Measurements from ENCODE around the gene FBXL20.

Gene FBXL20

DNA sequence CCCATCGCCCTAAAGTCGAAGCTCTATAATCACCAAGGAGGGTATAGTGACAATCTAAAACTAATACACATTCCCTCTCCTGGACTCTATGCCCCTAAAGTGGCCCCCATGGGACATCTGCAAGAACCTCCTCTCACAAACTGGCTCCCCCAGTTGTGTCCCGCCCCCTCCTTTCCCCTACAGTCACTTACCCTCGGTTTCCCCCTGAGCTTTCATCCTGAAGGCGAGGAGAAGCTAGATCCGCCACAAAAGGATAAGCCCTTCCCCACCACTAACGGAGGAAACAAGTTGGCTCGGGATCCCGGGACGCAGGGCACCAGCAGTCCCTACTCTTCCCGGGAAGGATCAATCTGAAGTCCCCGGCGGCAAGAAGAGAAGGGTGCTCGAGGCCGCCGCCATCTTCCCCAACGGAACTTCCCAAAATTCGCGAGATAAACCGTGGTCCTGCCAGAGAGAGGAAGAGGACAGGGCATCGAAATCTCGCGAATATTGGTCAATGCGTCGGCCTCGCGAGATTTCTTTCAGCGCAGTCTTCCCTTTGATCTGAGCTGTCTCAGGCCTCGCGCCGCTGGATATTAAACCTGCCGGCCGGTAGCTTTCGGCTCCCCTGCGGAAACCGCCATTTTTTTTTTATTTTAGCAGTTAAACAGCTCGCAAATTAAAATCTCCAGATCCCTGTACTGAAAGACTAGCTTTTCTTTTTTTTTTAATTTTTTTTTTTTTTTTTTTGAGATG is 49.6 kb upstream of the FBXL20 start, which contains the start of gene MED1 (continued):
- TF ChIP-seq ZNF16 (tag by site-specific recombination; IDR thresholded peaks at IDR 0.05; ENCODE audit: low read depth) (no peak), HOXC10 (CRISPR knock-in tag; IDR thresholded peaks at IDR 0.05) (no peak), TRIM28 (IDR thresholded peaks at IDR 0.05; ENCODE audit: borderline replicate concordance, low read length) (no peak), GFI1B (tag by site-specific recombination; IDR thresholded peaks at IDR 0.05) (no peak), ZNF311 (tag by site-specific recombination; IDR thresholded peaks at IDR 0.05; ENCODE audit: borderline replicate concordance) (no peak), KLF7 (tag by site-specific recombination; IDR thresholded peaks at IDR 0.05; ENCODE audit: borderline replicate concordance) (no peak), WT1 (tag by site-specific recombination; IDR thresholded peaks at IDR 0.05) (no peak), ZNF146 (tag by site-specific recombination; IDR thresholded peaks at IDR 0.05) (no peak), ZNF510 (tag by site-specific recombination; IDR thresholded peaks at IDR 0.05; ENCODE audit: insufficient replicate concordance) (no peak), ZNF830 (tag by site-specific recombination; IDR thresholded peaks at IDR 0.05; ENCODE audit: low read depth) (no peak), ZNF629 (tag by site-specific recombination; IDR thresholded peaks at IDR 0.05) (0 out of 2 replicates have a peak, but pooled peaks have one; percentile 11), ZNF843 (tag by site-specific recombination; IDR thresholded peaks at IDR 0.05) (no peak), ZBTB8A (tag by site-specific recombination; IDR thresholded peaks at IDR 0.05) (0 out of 2 replicates have a peak, but pooled peaks have one; percentile 14), ZNF266 (tag by site-specific recombination; IDR thresholded peaks at IDR 0.05; ENCODE audit: low read depth) (no peak), ZNF473 (tag by site-specific recombination; IDR thresholded peaks at IDR 0.05) (no peak), ZNF341 (tag by site-specific recombination; IDR thresholded peaks at IDR 0.05; ENCODE audit: low read depth) (0 out of 2 replicates have a peak, but pooled peaks have one; percentile 26), ZBTB1 (tag by site-specific recombination; IDR thresholded peaks at IDR 0.05) (no peak), BCL11B (tag by site-specific recombination; IDR thresholded peaks at IDR 0.05; ENCODE audit: low read depth) (no peak), ZNF701 (tag by site-specific recombination; IDR thresholded peaks at IDR 0.05) (no peak), ZNF366 (tag by site-specific recombination; conservative IDR thresholded peaks at IDR 0.05) (no peak), ZNF2 (tag by site-specific recombination; IDR thresholded peaks at IDR 0.05) (peak; percentile 24; the same call in 1 of the 2 replicates), ZNF777 (tag by site-specific recombination; IDR thresholded peaks at IDR 0.05; ENCODE audit: borderline replicate concordance) (no peak), ZNF654 (tag by site-specific recombination; IDR thresholded peaks at IDR 0.05; ENCODE audit: low read depth) (no peak), ZNF335 (tag by site-specific recombination; conservative IDR thresholded peaks at IDR 0.05) (peak; percentile 63), MZF1 (tag by site-specific recombination; IDR thresholded peaks at IDR 0.05; ENCODE audit: borderline replicate concordance) (no peak)
- TF ChIP-seq, protein P1, sequence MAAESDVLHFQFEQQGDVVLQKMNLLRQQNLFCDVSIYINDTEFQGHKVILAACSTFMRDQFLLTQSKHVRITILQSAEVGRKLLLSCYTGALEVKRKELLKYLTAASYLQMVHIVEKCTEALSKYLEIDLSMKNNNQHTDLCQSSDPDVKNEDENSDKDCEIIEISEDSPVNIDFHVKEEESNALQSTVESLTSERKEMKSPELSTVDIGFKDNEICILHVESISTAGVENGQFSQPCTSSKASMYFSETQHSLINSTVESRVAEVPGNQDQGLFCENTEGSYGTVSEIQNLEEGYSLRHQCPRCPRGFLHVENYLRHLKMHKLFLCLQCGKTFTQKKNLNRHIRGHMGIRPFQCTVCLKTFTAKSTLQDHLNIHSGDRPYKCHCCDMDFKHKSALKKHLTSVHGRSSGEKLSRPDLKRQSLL (tag by site-specific recombination; IDR thresholded peaks at IDR 0.05), result no peak
- TF ChIP-seq, protein P2, sequence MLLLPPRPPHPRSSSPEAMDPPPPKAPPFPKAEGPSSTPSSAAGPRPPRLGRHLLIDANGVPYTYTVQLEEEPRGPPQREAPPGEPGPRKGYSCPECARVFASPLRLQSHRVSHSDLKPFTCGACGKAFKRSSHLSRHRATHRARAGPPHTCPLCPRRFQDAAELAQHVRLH (tag by site-specific recombination; IDR thresholded peaks at IDR 0.05), result no peak; the same call in 1 of the 2 replicates
- TF ChIP-seq, protein P3, sequence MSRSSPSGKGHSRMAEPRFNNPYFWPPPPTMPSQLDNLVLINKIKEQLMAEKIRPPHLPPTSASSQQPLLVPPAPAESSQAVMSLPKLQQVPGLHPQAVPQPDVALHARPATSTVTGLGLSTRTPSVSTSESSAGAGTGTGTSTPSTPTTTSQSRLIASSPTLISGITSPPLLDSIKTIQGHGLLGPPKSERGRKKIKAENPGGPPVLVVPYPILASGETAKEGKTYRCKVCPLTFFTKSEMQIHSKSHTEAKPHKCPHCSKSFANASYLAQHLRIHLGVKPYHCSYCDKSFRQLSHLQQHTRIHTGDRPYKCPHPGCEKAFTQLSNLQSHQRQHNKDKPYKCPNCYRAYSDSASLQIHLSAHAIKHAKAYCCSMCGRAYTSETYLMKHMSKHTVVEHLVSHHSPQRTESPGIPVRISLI (tag by site-specific recombination; IDR thresholded peaks at IDR 0.05), result peak; percentile 86
- TF ChIP-seq, protein P4, sequence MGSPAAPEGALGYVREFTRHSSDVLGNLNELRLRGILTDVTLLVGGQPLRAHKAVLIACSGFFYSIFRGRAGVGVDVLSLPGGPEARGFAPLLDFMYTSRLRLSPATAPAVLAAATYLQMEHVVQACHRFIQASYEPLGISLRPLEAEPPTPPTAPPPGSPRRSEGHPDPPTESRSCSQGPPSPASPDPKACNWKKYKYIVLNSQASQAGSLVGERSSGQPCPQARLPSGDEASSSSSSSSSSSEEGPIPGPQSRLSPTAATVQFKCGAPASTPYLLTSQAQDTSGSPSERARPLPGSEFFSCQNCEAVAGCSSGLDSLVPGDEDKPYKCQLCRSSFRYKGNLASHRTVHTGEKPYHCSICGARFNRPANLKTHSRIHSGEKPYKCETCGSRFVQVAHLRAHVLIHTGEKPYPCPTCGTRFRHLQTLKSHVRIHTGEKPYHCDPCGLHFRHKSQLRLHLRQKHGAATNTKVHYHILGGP (tag by site-specific recombination; IDR thresholded peaks at IDR 0.05), result no peak
- TF ChIP-seq, protein P5, sequence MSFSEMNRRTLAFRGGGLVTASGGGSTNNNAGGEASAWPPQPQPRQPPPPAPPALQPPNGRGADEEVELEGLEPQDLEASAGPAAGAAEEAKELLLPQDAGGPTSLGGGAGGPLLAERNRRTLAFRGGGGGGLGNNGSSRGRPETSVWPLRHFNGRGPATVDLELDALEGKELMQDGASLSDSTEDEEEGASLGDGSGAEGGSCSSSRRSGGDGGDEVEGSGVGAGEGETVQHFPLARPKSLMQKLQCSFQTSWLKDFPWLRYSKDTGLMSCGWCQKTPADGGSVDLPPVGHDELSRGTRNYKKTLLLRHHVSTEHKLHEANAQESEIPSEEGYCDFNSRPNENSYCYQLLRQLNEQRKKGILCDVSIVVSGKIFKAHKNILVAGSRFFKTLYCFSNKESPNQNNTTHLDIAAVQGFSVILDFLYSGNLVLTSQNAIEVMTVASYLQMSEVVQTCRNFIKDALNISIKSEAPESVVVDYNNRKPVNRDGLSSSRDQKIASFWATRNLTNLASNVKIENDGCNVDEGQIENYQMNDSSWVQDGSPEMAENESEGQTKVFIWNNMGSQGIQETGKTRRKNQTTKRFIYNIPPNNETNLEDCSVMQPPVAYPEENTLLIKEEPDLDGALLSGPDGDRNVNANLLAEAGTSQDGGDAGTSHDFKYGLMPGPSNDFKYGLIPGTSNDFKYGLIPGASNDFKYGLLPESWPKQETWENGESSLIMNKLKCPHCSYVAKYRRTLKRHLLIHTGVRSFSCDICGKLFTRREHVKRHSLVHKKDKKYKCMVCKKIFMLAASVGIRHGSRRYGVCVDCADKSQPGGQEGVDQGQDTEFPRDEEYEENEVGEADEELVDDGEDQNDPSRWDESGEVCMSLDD (tag by site-specific recombination; IDR thresholded peaks at IDR 0.05), result no peak
- TF ChIP-seq, protein P6, sequence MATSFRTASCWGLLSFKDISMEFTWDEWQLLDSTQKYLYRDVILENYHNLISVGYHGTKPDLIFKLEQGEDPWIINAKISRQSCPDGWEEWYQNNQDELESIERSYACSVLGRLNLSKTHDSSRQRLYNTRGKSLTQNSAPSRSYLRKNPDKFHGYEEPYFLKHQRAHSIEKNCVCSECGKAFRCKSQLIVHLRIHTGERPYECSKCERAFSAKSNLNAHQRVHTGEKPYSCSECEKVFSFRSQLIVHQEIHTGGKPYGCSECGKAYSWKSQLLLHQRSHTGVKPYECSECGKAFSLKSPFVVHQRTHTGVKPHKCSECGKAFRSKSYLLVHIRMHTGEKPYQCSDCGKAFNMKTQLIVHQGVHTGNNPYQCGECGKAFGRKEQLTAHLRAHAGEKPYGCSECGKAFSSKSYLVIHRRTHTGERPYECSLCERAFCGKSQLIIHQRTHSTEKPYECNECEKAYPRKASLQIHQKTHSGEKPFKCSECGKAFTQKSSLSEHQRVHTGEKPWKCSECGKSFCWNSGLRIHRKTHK (tag by site-specific recombination; IDR thresholded peaks at IDR 0.05), result no peak

All from HEK293 (cell line).